Measurements from ENCODE around the gene PIR.

PIR gene

GRCh38 chrX:15405846-15406245 is 87.3 kb downstream of the PIR start:
- TF ChIP-seq REST (IDR thresholded peaks at IDR 0.05; ENCODE audit: insufficient read depth in 1 of 2, low read depth in 2 of 2, low read length in 2 of 2) (no peak), SIN3A (IDR thresholded peaks at IDR 0.05; ENCODE audit: borderline replicate concordance, insufficient read depth, low read length) (no peak), POLR2AphosphoS5 (IDR thresholded peaks at IDR 0.05; ENCODE audit: low read depth, low read length) (no peak), FOXP2 (optimal IDR thresholded peaks at IDR 0.05; ENCODE audit: borderline replicate concordance, extremely low read depth, extremely low read length, insufficient read depth) (no peak), TAF1 (IDR thresholded peaks at IDR 0.05; ENCODE audit: borderline replicate concordance, insufficient read depth, low read length) (no peak)

DNA sequence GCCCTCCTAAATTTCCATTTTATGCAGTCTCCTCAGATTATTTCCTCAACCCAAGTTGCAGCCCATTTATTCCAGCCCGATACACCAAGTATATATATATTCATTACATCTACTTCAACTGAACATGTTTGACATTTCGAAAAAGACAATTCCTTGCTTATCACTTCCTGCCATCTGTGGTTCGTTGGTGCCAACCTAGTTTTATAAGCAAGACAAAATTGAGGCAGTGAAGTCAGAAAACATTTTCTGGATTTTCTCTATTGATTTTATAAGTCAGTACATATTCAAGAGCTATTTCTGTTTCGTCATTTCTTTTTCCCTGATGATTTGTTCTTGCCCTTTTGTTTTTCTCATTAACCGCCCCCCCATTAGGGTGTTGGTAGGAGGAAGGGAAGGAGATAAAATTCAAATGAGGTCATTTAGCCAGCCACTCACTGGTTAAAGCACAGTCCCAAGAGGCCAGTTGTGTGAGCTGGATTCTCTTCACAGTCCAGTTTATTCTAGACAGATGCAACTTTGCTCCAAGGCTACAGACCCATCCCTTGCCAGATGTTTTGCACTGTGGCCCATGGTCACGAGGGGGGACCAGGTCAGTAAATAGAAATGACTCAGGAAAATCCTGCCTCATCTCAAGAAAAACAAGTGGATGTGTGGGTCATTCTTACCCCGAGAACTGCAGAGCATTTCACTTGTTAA is 88.6 kb downstream of the PIR start:
- TF ChIP-seq REST (IDR thresholded peaks at IDR 0.05; ENCODE audit: insufficient read depth in 1 of 2, low read depth in 2 of 2, low read length in 2 of 2) (no peak), SIN3A (IDR thresholded peaks at IDR 0.05; ENCODE audit: borderline replicate concordance, insufficient read depth, low read length) (no peak), TAF1 (IDR thresholded peaks at IDR 0.05; ENCODE audit: borderline replicate concordance, insufficient read depth, low read length) (no peak), POLR2AphosphoS5 (IDR thresholded peaks at IDR 0.05; ENCODE audit: low read depth, low read length) (no peak), FOXP2 (optimal IDR thresholded peaks at IDR 0.05; ENCODE audit: borderline replicate concordance, extremely low read depth, extremely low read length, insufficient read depth) (no peak)

DNA sequence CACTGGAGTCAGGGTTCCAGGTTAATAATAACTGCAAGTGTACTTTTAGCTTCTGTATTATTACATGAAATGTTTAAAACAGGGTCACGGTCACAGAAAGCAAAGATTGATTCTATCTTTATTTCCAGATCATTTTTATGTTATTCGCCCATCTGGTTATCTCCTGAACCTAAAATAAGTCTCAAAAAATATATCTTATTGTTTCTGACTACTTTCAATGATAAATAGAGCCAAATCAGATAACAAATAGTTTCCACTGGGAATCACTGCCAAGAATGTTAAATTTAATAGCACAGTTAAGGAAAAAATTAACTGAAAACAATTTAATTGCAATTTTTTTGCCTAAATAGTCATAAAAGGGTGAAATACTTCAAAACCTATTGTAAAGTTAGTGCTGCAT is 91.8 kb downstream of the PIR start:
- no peak for TF ChIP-seq REST (IDR thresholded peaks at IDR 0.05; ENCODE audit: insufficient read depth in 1 of 2, low read depth in 2 of 2, low read length in 2 of 2)
- no peak for TF ChIP-seq FOXP2 (optimal IDR thresholded peaks at IDR 0.05; ENCODE audit: borderline replicate concordance, extremely low read depth, extremely low read length, insufficient read depth)
- no peak for TF ChIP-seq POLR2AphosphoS5 (IDR thresholded peaks at IDR 0.05; ENCODE audit: low read depth, low read length)
- no peak for TF ChIP-seq TAF1 (IDR thresholded peaks at IDR 0.05; ENCODE audit: borderline replicate concordance, insufficient read depth, low read length)
- TF ChIP-seq SIN3A (IDR thresholded peaks at IDR 0.05; ENCODE audit: borderline replicate concordance, insufficient read depth, low read length), result no peak

- TF ChIP-seq POLR2AphosphoS5 (IDR thresholded peaks at IDR 0.05; ENCODE audit: low read depth, low read length) (no peak), SIN3A (IDR thresholded peaks at IDR 0.05; ENCODE audit: borderline replicate concordance, insufficient read depth, low read length) (no peak)
These were observed 93.2 kb downstream of the PIR start for GRCh38 chrX:15399962-15400391.

- no peak for TF ChIP-seq TAF1 (IDR thresholded peaks at IDR 0.05; ENCODE audit: borderline replicate concordance, insufficient read depth, low read length)
- no peak for TF ChIP-seq FOXP2 (optimal IDR thresholded peaks at IDR 0.05; ENCODE audit: borderline replicate concordance, extremely low read depth, extremely low read length, insufficient read depth)
- TF ChIP-seq POLR2AphosphoS5 (IDR thresholded peaks at IDR 0.05; ENCODE audit: low read depth, low read length), result no peak
- no peak for TF ChIP-seq REST (IDR thresholded peaks at IDR 0.05; ENCODE audit: insufficient read depth in 1 of 2, low read depth in 2 of 2, low read length in 2 of 2)
- no peak for TF ChIP-seq SIN3A (IDR thresholded peaks at IDR 0.05; ENCODE audit: borderline replicate concordance, insufficient read depth, low read length)
These were observed 94.3 kb downstream of the PIR start for GRCh38 chrX:15398874-15399273.

Data from PFSK-1 (cell line).